GM23338 (cell line): ENCODE results near the gene OR2T8. TPM values are rescaled to one million over a fixed set of nuclear protein-coding genes. Genes with fewer than 3 reads are reported as not detected.
A peak's percentile ranks its signal among the peaks of the same experiment; 100 is the strongest.

Source experiments
- ATAC-seq: fragments of 200-7000 bp; cut with Tn5 transposase; 3 replicates; pipeline ENCODE4 v1.9.1; 2020
- DNase-seq: peaks from one replicate; pipeline ENCODE4 v3.0.0-alpha.2; 2015; ENCODE audit warnings: low spot score
- H2AFZ ChIP-seq: fragments of 200-600 bp; sonication (generic); 2 replicates; pipeline ENCODE4 v1.8.0; 2016; ENCODE audit warnings: antibody characterized with exemption, mild to moderate bottlenecking, moderate library complexity
- H3F3A ChIP-seq: fragments of 200-600 bp; sonication (generic); replicated peaks from 2 replicates; pipeline ENCODE4 v1.8.0; 2017; ENCODE audit warnings: antibody characterized with exemption, mixed run types, low read depth
- H3K27ac ChIP-seq: fragments of 200-600 bp; sonication (generic); 2 replicates; pipeline ENCODE4 v1.6.1; 2016; ENCODE audit warnings: low read depth
- H3K27me3 ChIP-seq: fragments of 200-600 bp; sonication (generic); 2 replicates; pipeline ENCODE4 v1.8.0; 2016; ENCODE audit warnings: mild to moderate bottlenecking, mixed run types, moderate library complexity; ENCODE audit not compliant: insufficient read depth
- H3K36me3 ChIP-seq: fragments of 200-600 bp; sonication (generic); 2 replicates; pipeline ENCODE4 v1.8.0; 2016; ENCODE audit warnings: mild to moderate bottlenecking; ENCODE audit not compliant: insufficient read depth
- H3K4me1 ChIP-seq: fragments of 200-600 bp; sonication (generic); 2 replicates; pipeline ENCODE4 v1.8.0; 2016; ENCODE audit warnings: mild to moderate bottlenecking, moderate library complexity; ENCODE audit not compliant: insufficient read depth
- H3K4me2 ChIP-seq: fragments of 200-600 bp; sonication (generic); 2 replicates; pipeline ENCODE4 v1.7.1; 2017; ENCODE audit warnings: mixed run types
- H3K4me3 ChIP-seq: fragments of 200-600 bp; sonication (generic); 2 replicates; pipeline ENCODE4 v1.6.1; 2016; ENCODE audit warnings: mixed run types
- H3K79me2 ChIP-seq: fragments of 200-600 bp; sonication (generic); replicated peaks from 2 replicates; pipeline ENCODE4 v1.8.0; 2017; ENCODE audit warnings: mild to moderate bottlenecking; ENCODE audit not compliant: insufficient read depth
- H3K9me2 ChIP-seq: fragments of 200-600 bp; sonication (generic); 2 replicates; pipeline ENCODE4 v1.8.0; 2017; ENCODE audit not compliant: insufficient read depth
- H4K20me1 ChIP-seq: fragments of 200-600 bp; sonication (generic); replicated peaks from 2 replicates; pipeline ENCODE4 v1.8.0; 2017; ENCODE audit warnings: mild to moderate bottlenecking; ENCODE audit not compliant: insufficient read depth
- H3K27ac Mint-ChIP-seq: 2 replicates; pipeline ENCODE4 v1.8.0; 2020; ENCODE audit warnings: inconsistent platforms, mild to moderate bottlenecking, moderate library complexity, mixed read lengths
- H3K27me3 Mint-ChIP-seq: 3 replicates; pipeline ENCODE4 v1.8.0; 2022; ENCODE audit warnings: low read depth, mild to moderate bottlenecking, moderate library complexity, mixed read lengths, inconsistent platforms; ENCODE audit not compliant: insufficient read depth, poor library complexity
- H3K36me3 Mint-ChIP-seq: 3 replicates; pipeline ENCODE4 v1.8.0; 2021; ENCODE audit warnings: low read depth, mild to moderate bottlenecking, inconsistent platforms, moderate library complexity, mixed read lengths
- H3K4me1 Mint-ChIP-seq: 3 replicates; pipeline ENCODE4 v1.8.0; 2020; ENCODE audit warnings: mild to moderate bottlenecking, inconsistent platforms, mixed read lengths
- H3K4me3 Mint-ChIP-seq: 3 replicates; pipeline ENCODE4 v1.8.0; 2021; ENCODE audit warnings: moderate library complexity, mild to moderate bottlenecking, inconsistent platforms, mixed read lengths
- H3K9me3 Mint-ChIP-seq: 3 replicates; pipeline ENCODE4 v1.8.0; 2020; ENCODE audit warnings: moderate library complexity, mild to moderate bottlenecking, inconsistent platforms, mixed read lengths
- CREB1 ChIP-seq: fragments of 250-450 bp; sonication (Bioruptor Pico); IDR thresholded peaks from 2 replicates; pipeline ENCODE4 v1.5.0; 2020; ENCODE audit warnings: low read depth, mild to moderate bottlenecking, moderate library complexity
- EZH2 ChIP-seq: fragments of 200-600 bp; sonication (generic); IDR thresholded peaks from one replicate; pipeline ENCODE4 v1.8.0; 2017; ENCODE audit warnings: antibody characterized with exemption, mild to moderate bottlenecking, low read depth; ENCODE audit not compliant: unreplicated experiment
- EZH2phosphoT487 ChIP-seq: fragments of 200-600 bp; sonication (generic); IDR thresholded peaks from one replicate; pipeline ENCODE4 v1.8.1; 2018; ENCODE audit warnings: antibody characterized with exemption; ENCODE audit not compliant: unreplicated experiment
- NANOG ChIP-seq: IDR thresholded peaks from 2 replicates; pipeline ENCODE4 v1.6.1; 2016; ENCODE audit warnings: antibody characterized with exemption, borderline replicate concordance
- POLR2AphosphoS5 ChIP-seq: IDR thresholded peaks from 2 replicates; pipeline ENCODE4 v1.6.1; 2016; ENCODE audit warnings: antibody characterized with exemption, low read depth
- STAT1 ChIP-seq: IDR thresholded peaks from one replicate; pipeline ENCODE4 v1.6.1; 2016; ENCODE audit warnings: antibody characterized with exemption; ENCODE audit not compliant: unreplicated experiment
- ZNF114 ChIP-seq: fragments of 250-450 bp; sonication (Bioruptor Pico); IDR thresholded peaks from 2 replicates; pipeline ENCODE4 v1.5.0; 2020; ENCODE audit warnings: mild to moderate bottlenecking, moderate library complexity
- ZNF331 ChIP-seq: fragments of 250-450 bp; sonication (Bioruptor Pico); IDR thresholded peaks from 2 replicates; pipeline ENCODE4 v1.5.0; 2020; ENCODE audit warnings: low read depth, mild to moderate bottlenecking, moderate library complexity
- polyA plus RNA-seq: library from polyadenylated mRNA; unstranded; fragments of >200 nt; fragmentation: Nextera tagmentation; extraction: Ambion mirVana; gene quantifications from 2 replicates; pipeline ENCODE4 v1.2.1, GENCODE V29; 2016
- total RNA-seq: library from RNA; depleted of rRNA; stranded (reverse); fragments of >200 nt; shearing (Covaris generic); gene quantifications from 2 replicates; pipeline ENCODE4 v1.2.3, GENCODE V29; 2014
- TF ChIP-seq, protein P1 (sequence below): IDR thresholded peaks from one replicate; pipeline ENCODE4 v1.6.1; 2018; ENCODE audit warnings: antibody characterized with exemption; ENCODE audit not compliant: unreplicated experiment
- TF ChIP-seq, protein P2 (sequence below): IDR thresholded peaks from 2 replicates; pipeline ENCODE4 v1.6.1; 2016; ENCODE audit warnings: antibody characterized with exemption
- TF ChIP-seq, protein P3 (sequence below): fragments of 250-450 bp; sonication (Bioruptor Pico); IDR thresholded peaks from 2 replicates; pipeline ENCODE4 v1.5.0; 2020; ENCODE audit warnings: mild to moderate bottlenecking, moderate library complexity

The OR2T8 gene
- total and polyA plus RNA-seq, 2 experiments from 2014 or later: not detected

DNA sequence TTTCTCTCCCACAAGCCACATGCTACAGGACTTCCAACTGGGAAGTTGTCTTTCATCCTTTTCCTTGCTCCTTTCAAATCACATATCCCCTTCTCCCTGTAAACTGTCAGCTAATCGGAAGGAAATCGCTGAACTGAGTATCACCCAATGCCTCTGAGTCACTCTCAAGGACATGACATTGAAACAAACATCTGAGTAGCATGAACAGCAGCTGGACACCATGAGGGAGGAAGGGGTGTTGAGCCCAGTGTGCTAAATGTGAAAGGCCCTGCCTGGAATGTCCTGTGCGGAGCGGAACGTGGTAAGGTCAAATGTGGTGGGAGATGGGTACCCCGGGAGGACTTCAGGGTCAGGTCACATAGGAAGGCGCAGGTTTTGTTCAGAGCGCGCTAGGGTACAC lies 4.8 kb downstream of the OR2T8 start, which contains the start of gene OR2AJ1:
TSS of gene OR2AJ1 (plus strand) at position 22 of the 400 bp plus-strand sequence. CDS start 8,880 bp downstream, outside the sequence.
- H2AFZ ChIP-seq: 0 out of 2 replicates have a peak within 1 kb of the TSS, but pooled peaks have one; percentile 49
- H3K4me3 ChIP-seq: no peak within 1 kb of the TSS
- no peak within 1 kb of the TSS for H3K4me2 ChIP-seq
- H3K27ac ChIP-seq: no peak within 1 kb of the TSS
- no peaks in the 10 kb centered on the region for H3K36me3 ChIP-seq
- no peaks in the 10 kb centered on the region for H3K4me1 ChIP-seq
- peaks cover 63% of the 10 kb centered on the region for H3K9me3 Mint-ChIP-seq
- H3K9me2 ChIP-seq: no peaks in the 10 kb centered on the region
- H4K20me1 ChIP-seq: no peaks in the 10 kb centered on the region
- H3K27me3 Mint-ChIP-seq: no peaks in the 10 kb centered on the region
- H3F3A ChIP-seq: no peaks in the 10 kb centered on the region
- ATAC-seq (no peak), DNase-seq (no peak)
- TF ChIP-seq, protein P1, sequence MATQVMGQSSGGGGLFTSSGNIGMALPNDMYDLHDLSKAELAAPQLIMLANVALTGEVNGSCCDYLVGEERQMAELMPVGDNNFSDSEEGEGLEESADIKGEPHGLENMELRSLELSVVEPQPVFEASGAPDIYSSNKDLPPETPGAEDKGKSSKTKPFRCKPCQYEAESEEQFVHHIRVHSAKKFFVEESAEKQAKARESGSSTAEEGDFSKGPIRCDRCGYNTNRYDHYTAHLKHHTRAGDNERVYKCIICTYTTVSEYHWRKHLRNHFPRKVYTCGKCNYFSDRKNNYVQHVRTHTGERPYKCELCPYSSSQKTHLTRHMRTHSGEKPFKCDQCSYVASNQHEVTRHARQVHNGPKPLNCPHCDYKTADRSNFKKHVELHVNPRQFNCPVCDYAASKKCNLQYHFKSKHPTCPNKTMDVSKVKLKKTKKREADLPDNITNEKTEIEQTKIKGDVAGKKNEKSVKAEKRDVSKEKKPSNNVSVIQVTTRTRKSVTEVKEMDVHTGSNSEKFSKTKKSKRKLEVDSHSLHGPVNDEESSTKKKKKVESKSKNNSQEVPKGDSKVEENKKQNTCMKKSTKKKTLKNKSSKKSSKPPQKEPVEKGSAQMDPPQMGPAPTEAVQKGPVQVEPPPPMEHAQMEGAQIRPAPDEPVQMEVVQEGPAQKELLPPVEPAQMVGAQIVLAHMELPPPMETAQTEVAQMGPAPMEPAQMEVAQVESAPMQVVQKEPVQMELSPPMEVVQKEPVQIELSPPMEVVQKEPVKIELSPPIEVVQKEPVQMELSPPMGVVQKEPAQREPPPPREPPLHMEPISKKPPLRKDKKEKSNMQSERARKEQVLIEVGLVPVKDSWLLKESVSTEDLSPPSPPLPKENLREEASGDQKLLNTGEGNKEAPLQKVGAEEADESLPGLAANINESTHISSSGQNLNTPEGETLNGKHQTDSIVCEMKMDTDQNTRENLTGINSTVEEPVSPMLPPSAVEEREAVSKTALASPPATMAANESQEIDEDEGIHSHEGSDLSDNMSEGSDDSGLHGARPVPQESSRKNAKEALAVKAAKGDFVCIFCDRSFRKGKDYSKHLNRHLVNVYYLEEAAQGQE: no peak
- TF ChIP-seq, protein P2, sequence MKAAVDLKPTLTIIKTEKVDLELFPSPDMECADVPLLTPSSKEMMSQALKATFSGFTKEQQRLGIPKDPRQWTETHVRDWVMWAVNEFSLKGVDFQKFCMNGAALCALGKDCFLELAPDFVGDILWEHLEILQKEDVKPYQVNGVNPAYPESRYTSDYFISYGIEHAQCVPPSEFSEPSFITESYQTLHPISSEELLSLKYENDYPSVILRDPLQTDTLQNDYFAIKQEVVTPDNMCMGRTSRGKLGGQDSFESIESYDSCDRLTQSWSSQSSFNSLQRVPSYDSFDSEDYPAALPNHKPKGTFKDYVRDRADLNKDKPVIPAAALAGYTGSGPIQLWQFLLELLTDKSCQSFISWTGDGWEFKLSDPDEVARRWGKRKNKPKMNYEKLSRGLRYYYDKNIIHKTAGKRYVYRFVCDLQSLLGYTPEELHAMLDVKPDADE: no peak
- TF ChIP-seq CREB1 (no peak), STAT1 (no peak), EZH2 (no peak), EZH2phosphoT487 (no peak), POLR2AphosphoS5 (no peak), ZNF114 (CRISPR knock-in tag) (no peak), ZNF331 (CRISPR knock-in tag) (no peak), NANOG (no peak)
- TF ChIP-seq, protein P3, sequence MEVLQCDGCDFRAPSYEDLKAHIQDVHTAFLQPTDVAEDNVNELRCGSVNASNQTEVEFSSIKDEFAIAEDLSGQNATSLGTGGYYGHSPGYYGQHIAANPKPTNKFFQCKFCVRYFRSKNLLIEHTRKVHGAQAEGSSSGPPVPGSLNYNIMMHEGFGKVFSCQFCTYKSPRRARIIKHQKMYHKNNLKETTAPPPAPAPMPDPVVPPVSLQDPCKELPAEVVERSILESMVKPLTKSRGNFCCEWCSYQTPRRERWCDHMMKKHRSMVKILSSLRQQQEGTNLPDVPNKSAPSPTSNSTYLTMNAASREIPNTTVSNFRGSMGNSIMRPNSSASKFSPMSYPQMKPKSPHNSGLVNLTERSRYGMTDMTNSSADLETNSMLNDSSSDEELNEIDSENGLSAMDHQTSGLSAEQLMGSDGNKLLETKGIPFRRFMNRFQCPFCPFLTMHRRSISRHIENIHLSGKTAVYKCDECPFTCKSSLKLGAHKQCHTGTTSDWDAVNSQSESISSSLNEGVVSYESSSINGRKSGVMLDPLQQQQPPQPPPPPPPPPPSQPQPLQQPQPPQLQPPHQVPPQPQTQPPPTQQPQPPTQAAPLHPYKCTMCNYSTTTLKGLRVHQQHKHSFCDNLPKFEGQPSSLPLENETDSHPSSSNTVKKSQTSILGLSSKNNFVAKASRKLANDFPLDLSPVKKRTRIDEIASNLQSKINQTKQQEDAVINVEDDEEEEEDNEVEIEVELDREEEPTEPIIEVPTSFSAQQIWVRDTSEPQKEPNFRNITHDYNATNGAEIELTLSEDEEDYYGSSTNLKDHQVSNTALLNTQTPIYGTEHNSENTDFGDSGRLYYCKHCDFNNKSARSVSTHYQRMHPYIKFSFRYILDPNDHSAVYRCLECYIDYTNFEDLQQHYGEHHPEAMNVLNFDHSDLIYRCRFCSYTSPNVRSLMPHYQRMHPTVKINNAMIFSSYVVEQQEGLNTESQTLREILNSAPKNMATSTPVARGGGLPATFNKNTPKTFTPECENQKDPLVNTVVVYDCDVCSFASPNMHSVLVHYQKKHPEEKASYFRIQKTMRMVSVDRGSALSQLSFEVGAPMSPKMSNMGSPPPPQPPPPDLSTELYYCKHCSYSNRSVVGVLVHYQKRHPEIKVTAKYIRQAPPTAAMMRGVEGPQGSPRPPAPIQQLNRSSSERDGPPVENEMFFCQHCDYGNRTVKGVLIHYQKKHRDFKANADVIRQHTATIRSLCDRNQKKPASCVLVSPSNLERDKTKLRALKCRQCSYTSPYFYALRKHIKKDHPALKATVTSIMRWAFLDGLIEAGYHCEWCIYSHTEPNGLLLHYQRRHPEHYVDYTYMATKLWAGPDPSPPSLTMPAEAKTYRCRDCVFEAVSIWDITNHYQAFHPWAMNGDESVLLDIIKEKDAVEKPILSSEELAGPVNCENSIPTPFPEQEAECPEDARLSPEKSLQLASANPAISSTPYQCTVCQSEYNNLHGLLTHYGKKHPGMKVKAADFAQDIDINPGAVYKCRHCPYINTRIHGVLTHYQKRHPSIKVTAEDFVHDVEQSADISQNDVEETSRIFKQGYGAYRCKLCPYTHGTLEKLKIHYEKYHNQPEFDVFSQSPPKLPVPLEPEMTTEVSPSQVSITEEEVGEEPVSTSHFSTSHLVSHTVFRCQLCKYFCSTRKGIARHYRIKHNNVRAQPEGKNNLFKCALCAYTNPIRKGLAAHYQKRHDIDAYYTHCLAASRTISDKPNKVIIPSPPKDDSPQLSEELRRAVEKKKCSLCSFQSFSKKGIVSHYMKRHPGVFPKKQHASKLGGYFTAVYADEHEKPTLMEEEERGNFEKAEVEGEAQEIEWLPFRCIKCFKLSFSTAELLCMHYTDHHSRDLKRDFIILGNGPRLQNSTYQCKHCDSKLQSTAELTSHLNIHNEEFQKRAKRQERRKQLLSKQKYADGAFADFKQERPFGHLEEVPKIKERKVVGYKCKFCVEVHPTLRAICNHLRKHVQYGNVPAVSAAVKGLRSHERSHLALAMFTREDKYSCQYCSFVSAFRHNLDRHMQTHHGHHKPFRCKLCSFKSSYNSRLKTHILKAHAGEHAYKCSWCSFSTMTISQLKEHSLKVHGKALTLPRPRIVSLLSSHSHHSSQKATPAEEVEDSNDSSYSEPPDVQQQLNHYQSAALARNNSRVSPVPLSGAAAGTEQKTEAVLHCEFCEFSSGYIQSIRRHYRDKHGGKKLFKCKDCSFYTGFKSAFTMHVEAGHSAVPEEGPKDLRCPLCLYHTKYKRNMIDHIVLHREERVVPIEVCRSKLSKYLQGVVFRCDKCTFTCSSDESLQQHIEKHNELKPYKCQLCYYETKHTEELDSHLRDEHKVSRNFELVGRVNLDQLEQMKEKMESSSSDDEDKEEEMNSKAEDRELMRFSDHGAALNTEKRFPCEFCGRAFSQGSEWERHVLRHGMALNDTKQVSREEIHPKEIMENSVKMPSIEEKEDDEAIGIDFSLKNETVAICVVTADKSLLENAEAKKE (CRISPR knock-in tag): no peak
- no peaks in the 10 kb centered on the region for H3K36me3 Mint-ChIP-seq
- no peaks in the 10 kb centered on the region for H3K79me2 ChIP-seq
- no peaks in the 10 kb centered on the region for H3K4me1 Mint-ChIP-seq
- H3K4me3 Mint-ChIP-seq: no peak within 1 kb of the TSS
- H3K27me3 ChIP-seq: no peaks in the 10 kb centered on the region
- no peak within 1 kb of the TSS for H3K27ac Mint-ChIP-seq
